H9 (cell line): ENCODE data around the gene TRPM8. TPM values are rescaled to one million over a fixed set of nuclear protein-coding genes. Genes with fewer than 3 reads are reported as not detected.

Experiments
- DNase-seq: peaks from one replicate; pipeline ENCODE4 v3.0.0-alpha.2; 2017
- H2AFZ ChIP-seq: one replicate; pipeline ENCODE4 v1.6.1; 2013; ENCODE audit warnings: mild to moderate bottlenecking, low read length, control low read depth, moderate library complexity
- H2AK5ac ChIP-seq: 2 replicates; pipeline ENCODE4 v1.6.1; 2013; ENCODE audit warnings: low read length, control low read depth, mixed read lengths; ENCODE audit not compliant: insufficient read length
- H2BK120ac ChIP-seq: one replicate; pipeline ENCODE4 v1.6.1; 2013; ENCODE audit warnings: low read depth, mild to moderate bottlenecking, low read length, control low read depth, inconsistent platforms; ENCODE audit not compliant: poor library complexity, severe bottlenecking
- H2BK12ac ChIP-seq: 2 replicates; pipeline ENCODE4 v1.6.1; 2013; ENCODE audit warnings: low read length, control low read depth, mixed read lengths, low read depth; ENCODE audit not compliant: insufficient read length
- H2BK15ac ChIP-seq: 2 replicates; pipeline ENCODE4 v1.6.1; 2013; ENCODE audit warnings: low read depth, low read length, control low read depth
- H2BK20ac ChIP-seq: one replicate; pipeline ENCODE4 v1.6.1; 2013; ENCODE audit warnings: low read depth, mild to moderate bottlenecking, low read length, control low read depth, inconsistent platforms; ENCODE audit not compliant: poor library complexity, severe bottlenecking
- H2BK5ac ChIP-seq: 2 replicates; pipeline ENCODE4 v1.6.1; 2013; ENCODE audit warnings: low read length, control low read depth, mixed read lengths; ENCODE audit not compliant: insufficient read length
- H3K14ac ChIP-seq: 2 replicates; pipeline ENCODE4 v1.6.1; 2013; ENCODE audit warnings: low read length, control low read depth; ENCODE audit not compliant: insufficient read depth
- H3K18ac ChIP-seq: 2 replicates; pipeline ENCODE4 v1.6.1; 2013; ENCODE audit warnings: low read depth, mild to moderate bottlenecking, mixed read lengths, low read length, control low read depth; ENCODE audit not compliant: insufficient read length
- H3K23ac ChIP-seq: 2 replicates; pipeline ENCODE4 v1.6.1; 2013; ENCODE audit warnings: low read length, control low read depth, mixed read lengths, low read depth; ENCODE audit not compliant: insufficient read length
- H3K23me2 ChIP-seq: 2 replicates; pipeline ENCODE4 v1.6.1; 2013; ENCODE audit warnings: low read depth, mild to moderate bottlenecking, mixed read lengths, low read length, control low read depth; ENCODE audit not compliant: insufficient read length, poor library complexity, severe bottlenecking
- H3K27ac ChIP-seq: 2 replicates; pipeline ENCODE4 v1.5.1; 2013; ENCODE audit warnings: low read length, control low read depth, mixed read lengths, low read depth; ENCODE audit not compliant: insufficient read length
- H3K27me3 ChIP-seq: 2 replicates; pipeline ENCODE4 v1.6.1; 2013; ENCODE audit warnings: low read length, control low read depth, inconsistent platforms; ENCODE audit not compliant: insufficient read depth
- H3K4ac ChIP-seq: 2 replicates; pipeline ENCODE4 v1.6.1; 2013; ENCODE audit warnings: low read depth, mild to moderate bottlenecking, control low read depth, inconsistent platforms, low read length, moderate library complexity
- H3K4me1 ChIP-seq: 2 replicates; pipeline ENCODE4 v1.6.1; 2013; ENCODE audit warnings: low read length, control low read depth, inconsistent platforms; ENCODE audit not compliant: insufficient read depth
- H3K4me2 ChIP-seq: 2 replicates; pipeline ENCODE4 v1.6.1; 2013; ENCODE audit warnings: low read length, control low read depth, mixed read lengths; ENCODE audit not compliant: insufficient read length, insufficient read depth
- H3K56ac ChIP-seq: 2 replicates; pipeline ENCODE4 v1.6.1; 2013; ENCODE audit warnings: low read depth, mild to moderate bottlenecking, mixed read lengths, low read length, control low read depth; ENCODE audit not compliant: insufficient read length
- H3K79me1 ChIP-seq: 2 replicates; pipeline ENCODE4 v1.6.1; 2013; ENCODE audit warnings: low read depth, mild to moderate bottlenecking, moderate library complexity, low read length, control low read depth, inconsistent platforms; ENCODE audit not compliant: insufficient read depth, poor library complexity, severe bottlenecking
- H3K79me2 ChIP-seq: 2 replicates; pipeline ENCODE4 v1.6.1; 2013; ENCODE audit warnings: low read length, control low read depth, inconsistent platforms; ENCODE audit not compliant: insufficient read depth
- H3K9ac ChIP-seq: 2 replicates; pipeline ENCODE4 v1.6.1; 2013; ENCODE audit warnings: low read length, control low read depth, mixed read lengths; ENCODE audit not compliant: insufficient read length; ENCODE audit errors: extremely low read depth
- H3K9me3 ChIP-seq: one replicate; pipeline ENCODE4 v1.6.1; 2013; ENCODE audit warnings: low read depth, low read length, inconsistent platforms; ENCODE audit not compliant: control insufficient read depth
- H3T11ph ChIP-seq: one replicate; pipeline ENCODE4 v1.6.1; 2013; ENCODE audit warnings: mild to moderate bottlenecking, low read length, control low read depth, inconsistent platforms
- H4K20me1 ChIP-seq: one replicate; pipeline ENCODE4 v1.6.1; 2013; ENCODE audit not compliant: control insufficient read depth, insufficient read length, insufficient read depth
- H4K5ac ChIP-seq: 2 replicates; pipeline ENCODE4 v1.6.1; 2013; ENCODE audit warnings: low read depth, mild to moderate bottlenecking, mixed read lengths, low read length, control low read depth; ENCODE audit not compliant: insufficient read length
- H4K8ac ChIP-seq: replicated peaks from 2 replicates; pipeline ENCODE4 v1.6.1; 2013; ENCODE audit warnings: low read length, control low read depth, mixed read lengths, low read depth; ENCODE audit not compliant: insufficient read length
- H4K91ac ChIP-seq: 2 replicates; pipeline ENCODE4 v1.6.1; 2013; ENCODE audit warnings: low read depth, mild to moderate bottlenecking, moderate library complexity, mixed read lengths, low read length, control low read depth; ENCODE audit not compliant: insufficient read length
- H3K27ac Mint-ChIP-seq, 3 experiments: 2 replicates in 2 of 3; 3 replicates in 1 of 3; pipeline ENCODE4 v1.8.0; 2020 to 2021; ENCODE audit warnings: mixed read lengths in 3 of 3, mild to moderate bottlenecking in 1 of 3, moderate library complexity in 1 of 3
- H3K27me3 Mint-ChIP-seq: 2 replicates; pipeline ENCODE4 v1.8.0; 2021; ENCODE audit warnings: low read depth, mild to moderate bottlenecking, moderate library complexity, mixed read lengths
- H3K36me3 Mint-ChIP-seq, 3 experiments: 2 replicates in 2 of 3; 3 replicates in 1 of 3; pipeline ENCODE4 v1.8.0; 2020 to 2021; ENCODE audit warnings: low read depth in 3 of 3, mixed read lengths in 3 of 3; ENCODE audit not compliant: insufficient read depth in 1 of 3
- H3K4me1 Mint-ChIP-seq, 2 experiments: 2 replicates each; pipeline ENCODE4 v1.8.0; 2020; ENCODE audit warnings: mixed read lengths in 2 of 2
- H3K4me3 Mint-ChIP-seq, 2 experiments: 2 replicates in 1 of 2; 3 replicates in 1 of 2; pipeline ENCODE4 v1.8.0; 2020 to 2021; ENCODE audit warnings: mild to moderate bottlenecking in 2 of 2, mixed read lengths in 2 of 2, moderate library complexity in 1 of 2
- H3K9me3 Mint-ChIP-seq, 2 experiments: 2 replicates in 1 of 2; 3 replicates in 1 of 2; pipeline ENCODE4 v1.8.0; 2020; ENCODE audit warnings: mild to moderate bottlenecking in 2 of 2, mixed read lengths in 2 of 2, moderate library complexity in 1 of 2
- WGBS: extraction: QIAGEN DNeasy Blood & Tissue Kit; methylation state at CpG from one replicate; pipeline ENCODE4 v1.1.7; 2013; ENCODE audit warnings: missing lambda C conversion rate, low lambda C conversion rate, mixed read lengths; ENCODE audit not compliant: insufficient read length; ENCODE audit errors: extremely low coverage; 5-methylcytosine and 5-hydroxymethylcytosine counted together
- total RNA-seq: library from RNA; stranded (reverse); gene quantifications from 2 replicates; pipeline ENCODE4 v1.2.1, GENCODE V29; 2021
- TF ChIP-seq, protein P1 (sequence below): fragments of 200-600 bp; sonication (generic); conservative IDR thresholded peaks from 3 replicates; pipeline ENCODE4 v1.8.0; 2021; ENCODE audit warnings: antibody characterized with exemption, mild to moderate bottlenecking

TRPM8 gene
- total RNA-seq, 1 experiment from 2014 or later = 0.28 TPM

DNA sequence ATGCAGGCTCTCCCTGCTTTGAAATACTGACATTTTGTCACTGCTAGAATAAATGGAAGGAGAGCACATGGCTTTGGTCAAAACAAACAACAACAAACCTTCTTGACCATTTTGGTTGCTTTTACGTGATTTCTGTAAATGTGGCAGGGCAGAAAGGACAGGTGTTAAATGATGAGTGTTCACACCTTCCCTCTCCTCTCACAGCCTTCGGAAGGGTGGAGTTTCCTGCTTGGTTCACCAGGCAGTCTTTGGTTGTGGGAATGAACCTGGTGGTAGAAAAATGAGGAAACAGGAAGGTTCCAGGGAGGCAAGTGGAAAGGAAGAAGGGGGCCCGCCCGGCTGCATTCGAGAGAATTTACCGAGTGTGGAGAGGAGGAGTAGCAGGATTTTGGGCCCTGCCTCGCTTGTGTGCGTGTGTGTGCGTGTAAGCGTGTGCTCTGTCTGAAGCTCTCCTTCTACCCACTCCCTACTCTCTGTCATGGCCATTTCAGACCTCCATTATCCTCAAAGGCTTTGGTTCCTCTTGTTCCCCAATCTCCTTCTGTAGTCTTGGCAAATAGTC lies 109.6 kb downstream of the TRPM8 start:
- Histone ChIP-seq H2BK5ac (no peak overlapping the region), H3K27ac (no peak overlapping the region), H3K56ac (no peak overlapping the region), H3K9me3 (no peaks in the 10 kb centered on the region), H2BK120ac (no peak overlapping the region), H2AFZ (no peak overlapping the region), H3T11ph (no peak overlapping the region), H3K27me3 (no peaks in the 10 kb centered on the region), H3K9ac (no peak overlapping the region), H4K20me1 (no peaks in the 10 kb centered on the region), H2BK12ac (no peak overlapping the region), H3K4me1 (no peaks in the 10 kb centered on the region), H3K4me2 (no peak overlapping the region), H2AK5ac (no peak overlapping the region), H3K14ac (no peak overlapping the region), H2BK20ac (no peak overlapping the region), H3K4ac (no peak overlapping the region), H4K91ac (no peak overlapping the region), H3K18ac (no peak overlapping the region), H3K23ac (no peak overlapping the region), H4K8ac (no peak overlapping the region), H3K79me2 (no peaks in the 10 kb centered on the region), H2BK15ac (no peak overlapping the region), H3K23me2 (no peaks in the 10 kb centered on the region), H3K79me1 (no peaks in the 10 kb centered on the region), H4K5ac (no peak overlapping the region)
- Mint-ChIP-seq H3K36me3 (peaks cover 1 to 9% (median 3%) of the 10 kb centered on the region in 3 experiments; a peak in 4 of 7 replicates), H3K27ac (no peak overlapping the region), H3K4me3 (no peak overlapping the region), H3K9me3 (peaks cover 14 to 17% of the 10 kb centered on the region in 2 experiments), H3K4me1 (no peaks in the 10 kb centered on the region), H3K27me3 (peaks cover 20% of the 10 kb centered on the region)
- WGBS = no CpG with 5 or more reads among the region's 10 CpGs
- no peak for DNase-seq
- TF ChIP-seq, protein P1, sequence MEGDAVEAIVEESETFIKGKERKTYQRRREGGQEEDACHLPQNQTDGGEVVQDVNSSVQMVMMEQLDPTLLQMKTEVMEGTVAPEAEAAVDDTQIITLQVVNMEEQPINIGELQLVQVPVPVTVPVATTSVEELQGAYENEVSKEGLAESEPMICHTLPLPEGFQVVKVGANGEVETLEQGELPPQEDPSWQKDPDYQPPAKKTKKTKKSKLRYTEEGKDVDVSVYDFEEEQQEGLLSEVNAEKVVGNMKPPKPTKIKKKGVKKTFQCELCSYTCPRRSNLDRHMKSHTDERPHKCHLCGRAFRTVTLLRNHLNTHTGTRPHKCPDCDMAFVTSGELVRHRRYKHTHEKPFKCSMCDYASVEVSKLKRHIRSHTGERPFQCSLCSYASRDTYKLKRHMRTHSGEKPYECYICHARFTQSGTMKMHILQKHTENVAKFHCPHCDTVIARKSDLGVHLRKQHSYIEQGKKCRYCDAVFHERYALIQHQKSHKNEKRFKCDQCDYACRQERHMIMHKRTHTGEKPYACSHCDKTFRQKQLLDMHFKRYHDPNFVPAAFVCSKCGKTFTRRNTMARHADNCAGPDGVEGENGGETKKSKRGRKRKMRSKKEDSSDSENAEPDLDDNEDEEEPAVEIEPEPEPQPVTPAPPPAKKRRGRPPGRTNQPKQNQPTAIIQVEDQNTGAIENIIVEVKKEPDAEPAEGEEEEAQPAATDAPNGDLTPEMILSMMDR = no peak
